ENCODE data around the gene DUS1L. TPM values are rescaled to one million over a fixed set of nuclear protein-coding genes. Genes with fewer than 3 reads are reported as not detected.
A peak's percentile ranks its signal among the peaks of the same experiment; 100 is the strongest.

DUS1L gene
- polyA plus RNA-seq, 2 of the 4 experiments (the other 2 are of a cell fraction) = 48.1 to 83.6 TPM

DNA sequence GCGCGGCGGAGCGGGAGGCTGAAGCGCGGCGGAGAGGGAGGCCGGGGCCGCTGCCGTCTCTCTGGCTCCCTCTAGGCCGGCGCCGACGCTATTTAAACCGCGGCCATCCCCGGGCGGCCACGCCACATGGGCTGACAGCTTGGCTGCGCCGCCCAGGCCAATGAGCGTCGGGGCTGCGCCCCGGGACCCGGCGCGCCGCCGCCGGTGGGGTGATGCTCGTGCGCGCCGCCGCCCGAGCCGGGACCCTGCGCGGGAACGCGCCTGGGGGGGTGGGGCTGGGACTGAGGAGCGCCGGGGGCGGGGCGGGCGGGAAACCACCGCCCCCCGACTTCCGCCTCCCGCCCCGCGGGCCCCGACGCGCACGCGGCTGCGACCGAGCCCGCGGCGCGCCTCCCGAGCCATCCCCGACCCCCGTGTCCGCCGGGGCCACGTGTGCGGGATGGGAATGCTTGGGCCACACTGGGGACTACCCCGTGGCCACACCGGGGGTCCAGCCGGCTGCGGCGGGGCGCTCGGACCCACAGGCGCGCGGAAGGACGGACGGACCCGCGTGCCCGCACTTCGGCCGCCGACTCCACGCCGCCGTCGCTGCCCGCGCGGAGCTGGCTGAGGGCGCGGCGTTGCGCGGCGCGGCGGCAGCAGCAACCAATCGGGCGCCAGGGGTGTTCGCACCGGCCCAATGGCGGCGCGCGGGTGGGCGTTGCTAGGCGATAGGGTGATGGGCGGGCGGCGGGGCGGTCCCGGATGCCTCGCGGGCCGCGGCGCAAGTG, 32.8 kb upstream of the DUS1L start, which contains the start of gene FASN (continued):
- peak; percentile 89; the same call in 1 of the 2 replicates for TF ChIP-seq TP53 (CRISPR knock-in tag; IDR thresholded peaks at IDR 0.05)
- no peak for TF ChIP-seq RARB (CRISPR knock-in tag; IDR thresholded peaks at IDR 0.05)
- TF ChIP-seq ZFP36 (IDR thresholded peaks at IDR 0.05; ENCODE audit: borderline replicate concordance, partially characterized antibody) = no peak
- TF ChIP-seq SREBF2 (IDR thresholded peaks at IDR 0.05) = no peak
- TF ChIP-seq JUNB (IDR thresholded peaks at IDR 0.05) = no peak
- peak; percentile 96 for TF ChIP-seq MYC (IDR thresholded peaks at IDR 0.05; ENCODE audit: borderline replicate concordance, low read length)
- TF ChIP-seq, protein P1, sequence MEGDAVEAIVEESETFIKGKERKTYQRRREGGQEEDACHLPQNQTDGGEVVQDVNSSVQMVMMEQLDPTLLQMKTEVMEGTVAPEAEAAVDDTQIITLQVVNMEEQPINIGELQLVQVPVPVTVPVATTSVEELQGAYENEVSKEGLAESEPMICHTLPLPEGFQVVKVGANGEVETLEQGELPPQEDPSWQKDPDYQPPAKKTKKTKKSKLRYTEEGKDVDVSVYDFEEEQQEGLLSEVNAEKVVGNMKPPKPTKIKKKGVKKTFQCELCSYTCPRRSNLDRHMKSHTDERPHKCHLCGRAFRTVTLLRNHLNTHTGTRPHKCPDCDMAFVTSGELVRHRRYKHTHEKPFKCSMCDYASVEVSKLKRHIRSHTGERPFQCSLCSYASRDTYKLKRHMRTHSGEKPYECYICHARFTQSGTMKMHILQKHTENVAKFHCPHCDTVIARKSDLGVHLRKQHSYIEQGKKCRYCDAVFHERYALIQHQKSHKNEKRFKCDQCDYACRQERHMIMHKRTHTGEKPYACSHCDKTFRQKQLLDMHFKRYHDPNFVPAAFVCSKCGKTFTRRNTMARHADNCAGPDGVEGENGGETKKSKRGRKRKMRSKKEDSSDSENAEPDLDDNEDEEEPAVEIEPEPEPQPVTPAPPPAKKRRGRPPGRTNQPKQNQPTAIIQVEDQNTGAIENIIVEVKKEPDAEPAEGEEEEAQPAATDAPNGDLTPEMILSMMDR (IDR thresholded peaks at IDR 0.05) = peak; percentile 64
- no peak for TF ChIP-seq GATA3 (IDR thresholded peaks at IDR 0.05; ENCODE audit: borderline replicate concordance)
- no peak for TF ChIP-seq EP300 (IDR thresholded peaks at IDR 0.05)
- no peak for TF ChIP-seq CBX8 (IDR thresholded peaks at IDR 0.05)
- peak; percentile 77 for TF ChIP-seq NPAS2 (CRISPR knock-in tag; IDR thresholded peaks at IDR 0.05; ENCODE audit: borderline replicate concordance)
- peak; percentile 88 for TF ChIP-seq EHF (CRISPR knock-in tag; IDR thresholded peaks at IDR 0.05)
- TF ChIP-seq BHLHE40 (IDR thresholded peaks at IDR 0.05; ENCODE audit: low read depth, low read length) = no peak
- TF ChIP-seq RAD21 (conservative IDR thresholded peaks at IDR 0.05 in 1 of 2, IDR thresholded peaks at IDR 0.05 in 1 of 2) = no peak; a peak in 3 of 5 replicates
- 0 out of 2 replicates have a peak, but pooled peaks have one; percentile 30 for TF ChIP-seq PHF8 (IDR thresholded peaks at IDR 0.05; ENCODE audit: borderline replicate concordance, low read depth)
- TF ChIP-seq, protein P2, sequence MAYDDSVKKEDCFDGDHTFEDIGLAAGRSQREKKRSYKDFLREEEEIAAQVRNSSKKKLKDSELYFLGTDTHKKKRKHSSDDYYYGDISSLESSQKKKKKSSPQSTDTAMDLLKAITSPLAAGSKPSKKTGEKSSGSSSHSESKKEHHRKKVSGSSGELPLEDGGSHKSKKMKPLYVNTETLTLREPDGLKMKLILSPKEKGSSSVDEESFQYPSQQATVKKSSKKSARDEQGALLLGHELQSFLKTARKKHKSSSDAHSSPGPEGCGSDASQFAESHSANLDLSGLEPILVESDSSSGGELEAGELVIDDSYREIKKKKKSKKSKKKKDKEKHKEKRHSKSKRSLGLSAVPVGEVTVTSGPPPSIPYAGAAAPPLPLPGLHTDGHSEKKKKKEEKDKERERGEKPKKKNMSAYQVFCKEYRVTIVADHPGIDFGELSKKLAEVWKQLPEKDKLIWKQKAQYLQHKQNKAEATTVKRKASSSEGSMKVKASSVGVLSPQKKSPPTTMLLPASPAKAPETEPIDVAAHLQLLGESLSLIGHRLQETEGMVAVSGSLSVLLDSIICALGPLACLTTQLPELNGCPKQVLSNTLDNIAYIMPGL (CRISPR knock-in tag; IDR thresholded peaks at IDR 0.05; ENCODE audit: borderline replicate concordance) = no peak
- TF ChIP-seq FOSB (CRISPR knock-in tag; IDR thresholded peaks at IDR 0.05) = no peak
- 0 out of 2 replicates have a peak, but pooled peaks have one; percentile 22 for TF ChIP-seq MAZ (IDR thresholded peaks at IDR 0.05; ENCODE audit: borderline replicate concordance, low read depth, low read length)
- TF ChIP-seq CEBPB (IDR thresholded peaks at IDR 0.05) = no peak
- TF ChIP-seq HOXB13 (CRISPR knock-in tag; IDR thresholded peaks at IDR 0.05; ENCODE audit: low read depth) = peak; percentile 90
- no peak for TF ChIP-seq ZC3H11A (IDR thresholded peaks at IDR 0.05)
- TF ChIP-seq, protein P3, sequence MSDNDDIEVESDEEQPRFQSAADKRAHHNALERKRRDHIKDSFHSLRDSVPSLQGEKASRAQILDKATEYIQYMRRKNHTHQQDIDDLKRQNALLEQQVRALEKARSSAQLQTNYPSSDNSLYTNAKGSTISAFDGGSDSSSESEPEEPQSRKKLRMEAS (IDR thresholded peaks at IDR 0.05) = peak; percentile 76
- TF ChIP-seq POLR2AphosphoS2 (conservative IDR thresholded peaks at IDR 0.05; ENCODE audit: low read length) = peak; percentile 68; the same call in 1 of the 2 replicates
- no peak for TF ChIP-seq CBX2 (IDR thresholded peaks at IDR 0.05; ENCODE audit: borderline replicate concordance, low read depth)
- no peak; the same call in 1 of the 3 replicates for TF ChIP-seq SMC3 (IDR thresholded peaks at IDR 0.05)
- TF ChIP-seq MAFK (IDR thresholded peaks at IDR 0.05; ENCODE audit: partially characterized antibody) = no peak
- TF ChIP-seq EHMT2 (IDR thresholded peaks at IDR 0.05; ENCODE audit: low read depth) = no peak
- no peak for TF ChIP-seq HOXA7 (CRISPR knock-in tag; IDR thresholded peaks at IDR 0.05)
- TF ChIP-seq, protein P4, sequence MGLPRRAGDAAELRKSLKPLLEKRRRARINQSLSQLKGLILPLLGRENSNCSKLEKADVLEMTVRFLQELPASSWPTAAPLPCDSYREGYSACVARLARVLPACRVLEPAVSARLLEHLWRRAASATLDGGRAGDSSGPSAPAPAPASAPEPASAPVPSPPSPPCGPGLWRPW (IDR thresholded peaks at IDR 0.05) = no peak
- no peak for TF ChIP-seq HEYL (CRISPR knock-in tag; IDR thresholded peaks at IDR 0.05)
- no peak for TF ChIP-seq ZNF302 (CRISPR knock-in tag; IDR thresholded peaks at IDR 0.05)
- TF ChIP-seq ZSCAN20 (CRISPR knock-in tag; IDR thresholded peaks at IDR 0.05) = no peak
- TF ChIP-seq JUN (IDR thresholded peaks at IDR 0.05) = peak; percentile 95 to 99
- no peak for TF ChIP-seq FOSL2 (IDR thresholded peaks at IDR 0.05)
- TF ChIP-seq FOSL2 (CRISPR knock-in tag; IDR thresholded peaks at IDR 0.05) = peak; percentile 5; the same call in 1 of the 2 replicates
- no peak for TF ChIP-seq KDM5A (IDR thresholded peaks at IDR 0.05)
- TF ChIP-seq, protein P5, sequence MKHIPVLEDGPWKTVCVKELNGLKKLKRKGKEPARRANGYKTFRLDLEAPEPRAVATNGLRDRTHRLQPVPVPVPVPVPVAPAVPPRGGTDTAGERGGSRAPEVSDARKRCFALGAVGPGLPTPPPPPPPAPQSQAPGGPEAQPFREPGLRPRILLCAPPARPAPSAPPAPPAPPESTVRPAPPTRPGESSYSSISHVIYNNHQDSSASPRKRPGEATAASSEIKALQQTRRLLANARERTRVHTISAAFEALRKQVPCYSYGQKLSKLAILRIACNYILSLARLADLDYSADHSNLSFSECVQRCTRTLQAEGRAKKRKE (CRISPR knock-in tag; IDR thresholded peaks at IDR 0.05; ENCODE audit: low read depth) = peak; percentile 92
